Activated T-cell treated with anti-CD3 and anti-CD28 coated beads, Interleukin-2, amount 50 U/mL, for 48 hours (primary cell): Measurements from ENCODE around the gene KLHL30.

Experiments used
- DNase-seq, 2 experiments: peaks; one replicate each; pipeline ENCODE4 v3.0.0-alpha.2; 2020

KLHL30 gene

GRCh38 chr2:238187618-238188548, 49.4 kb downstream of the KLHL30 start:
- no peak for DNase-seq

- no peak for DNase-seq
These were observed 52.0 kb downstream of the KLHL30 start for GRCh38 chr2:238190445-238190844.
